SK-N-MC (cell line): ENCODE data around the gene GRAP2.

Experiments
- EZH2 ChIP-seq: fragments of 200-600 bp; sonication (generic); IDR thresholded peaks from one replicate; pipeline ENCODE4 v1.6.1; 2017; ENCODE audit warnings: antibody characterized with exemption
- POLR2AphosphoS5 ChIP-seq: IDR thresholded peaks from 2 replicates; pipeline ENCODE4 v1.6.1; 2012; ENCODE audit warnings: mild to moderate bottlenecking, low read depth, low read length, borderline replicate concordance

- TF ChIP-seq POLR2AphosphoS5 (no peak), EZH2 (no peak)
Observed at GRCh38 chr22:39958949-39959639, 58.2 kb downstream of the GRAP2 start.
